ENCODE measurements around the gene F5. TPM values are rescaled to one million over a fixed set of nuclear protein-coding genes. Genes with fewer than 3 reads are reported as not detected.

Gene F5
- total and polyA plus RNA-seq, 9 of the 15 experiments (the other 6 are each of a cell fraction or from before 2014, with no cell fraction given) = 0.03 to 0.13 TPM; not detected in 7

DNA sequence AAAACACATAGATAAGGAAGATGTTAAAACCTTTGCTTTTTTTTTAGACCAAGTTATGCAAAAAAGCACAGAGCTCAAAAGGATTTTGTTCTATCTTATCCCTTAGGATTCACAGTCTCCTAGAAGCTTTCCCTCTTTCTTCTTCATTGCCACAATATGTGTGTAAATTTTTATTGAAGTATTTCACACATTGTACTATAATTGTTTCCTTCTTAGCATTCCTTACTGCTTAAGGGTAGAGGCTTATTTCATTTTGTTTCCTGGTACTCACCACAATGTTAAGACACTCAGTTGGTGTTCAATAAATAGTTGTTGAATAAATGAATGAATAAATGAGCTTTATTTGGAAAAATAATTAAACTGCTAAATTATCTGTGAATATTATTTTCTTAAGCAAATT, 70.6 kb downstream of the F5 start:
- FAIRE-seq = no peak
- Histone ChIP-seq H3K9me1 (ENCODE audit: control insufficient read depth, insufficient read depth, low read length) (no peaks in the 10 kb centered on the region), H3K9me3 (replicated peaks; ENCODE audit: control insufficient read depth, insufficient read depth, low read depth, low read length) (no peaks in the 10 kb centered on the region), H3K36me3 (ENCODE audit: control insufficient read depth, insufficient read depth, low read length) (no peaks in the 10 kb centered on the region), H3K27me3 (ENCODE audit: control insufficient read depth in 2 of 2, insufficient read depth in 2 of 2, low read length in 2 of 2) (no peaks in the 10 kb centered on the region), H3K9ac (ENCODE audit: insufficient read depth in 1 of 2, low read depth in 2 of 2, low read length in 2 of 2) (no peak overlapping the region), H3K4me3 (no peak overlapping the region), H4K20me1 (replicated peaks; ENCODE audit: control insufficient read depth, insufficient read depth, low read length) (no peaks in the 10 kb centered on the region), H2AFZ (ENCODE audit: low read depth, low read length) (no peak overlapping the region), H3K27ac (ENCODE audit: extremely low read depth, low read depth, low read length) (no peak overlapping the region), H3K4me1 (replicated peaks in 1 of 2; ENCODE audit: control insufficient read depth in 2 of 2, insufficient read depth in 2 of 2, low read length in 2 of 2) (no peaks in the 10 kb centered on the region; a peak in 1 of 5 replicates), H3K4me2 (ENCODE audit: insufficient read depth, low read length) (no peak overlapping the region), H3K79me2 (ENCODE audit: control insufficient read depth, insufficient read depth, low read length) (no peaks in the 10 kb centered on the region)
- intact Hi-C loops (cut with micrococcal nuclease) = no loop called here
- ChIA-PET CTCF (ENCODE audit: low intra/inter-chr PET ratio) (no interaction called here), POLR2A (no interaction called here)
- DNase-seq (ENCODE audit: extremely low read depth in 1 of 4, low spot score in 3 of 4) = no peak
- TF ChIP-seq, protein P1, sequence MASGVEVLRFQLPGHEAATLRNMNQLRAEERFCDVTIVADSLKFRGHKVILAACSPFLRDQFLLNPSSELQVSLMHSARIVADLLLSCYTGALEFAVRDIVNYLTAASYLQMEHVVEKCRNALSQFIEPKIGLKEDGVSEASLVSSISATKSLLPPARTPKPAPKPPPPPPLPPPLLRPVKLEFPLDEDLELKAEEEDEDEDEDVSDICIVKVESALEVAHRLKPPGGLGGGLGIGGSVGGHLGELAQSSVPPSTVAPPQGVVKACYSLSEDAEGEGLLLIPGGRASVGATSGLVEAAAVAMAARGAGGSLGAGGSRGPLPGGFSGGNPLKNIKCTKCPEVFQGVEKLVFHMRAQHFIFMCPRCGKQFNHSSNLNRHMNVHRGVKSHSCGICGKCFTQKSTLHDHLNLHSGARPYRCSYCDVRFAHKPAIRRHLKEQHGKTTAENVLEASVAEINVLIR (CRISPR knock-in tag; IDR thresholded peaks at IDR 0.05) = no peak
- no peak for TF ChIP-seq RAD21 (CRISPR knock-in tag; conservative IDR thresholded peaks at IDR 0.05 in 1 of 2, IDR thresholded peaks at IDR 0.05 in 1 of 2)
- TF ChIP-seq, protein P2, sequence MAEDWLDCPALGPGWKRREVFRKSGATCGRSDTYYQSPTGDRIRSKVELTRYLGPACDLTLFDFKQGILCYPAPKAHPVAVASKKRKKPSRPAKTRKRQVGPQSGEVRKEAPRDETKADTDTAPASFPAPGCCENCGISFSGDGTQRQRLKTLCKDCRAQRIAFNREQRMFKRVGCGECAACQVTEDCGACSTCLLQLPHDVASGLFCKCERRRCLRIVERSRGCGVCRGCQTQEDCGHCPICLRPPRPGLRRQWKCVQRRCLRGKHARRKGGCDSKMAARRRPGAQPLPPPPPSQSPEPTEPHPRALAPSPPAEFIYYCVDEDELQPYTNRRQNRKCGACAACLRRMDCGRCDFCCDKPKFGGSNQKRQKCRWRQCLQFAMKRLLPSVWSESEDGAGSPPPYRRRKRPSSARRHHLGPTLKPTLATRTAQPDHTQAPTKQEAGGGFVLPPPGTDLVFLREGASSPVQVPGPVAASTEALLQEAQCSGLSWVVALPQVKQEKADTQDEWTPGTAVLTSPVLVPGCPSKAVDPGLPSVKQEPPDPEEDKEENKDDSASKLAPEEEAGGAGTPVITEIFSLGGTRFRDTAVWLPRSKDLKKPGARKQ (CRISPR knock-in tag; IDR thresholded peaks at IDR 0.05) = no peak
- BruUV-seq (replicated peaks) = no TSS peak
- in situ Hi-C loops (cut with MboI) = no loop called here
- no peak for ATAC-seq
